Rectal smooth muscle tissue (tissue), 1 donor: ENCODE measurements around the gene SPATA32.
"Not testable (repeated sequence)": the region's sequence is repeated elsewhere in the genome, so short reads cannot be mapped to it uniquely, and the experiment has no call there.

ENCODE experiments used
- H3K27ac ChIP-seq: one replicate; pipeline ENCODE4 v1.7.0; 2013; ENCODE audit warnings: low read depth, low read length, inconsistent platforms
- H3K27me3 ChIP-seq: one replicate; pipeline ENCODE4 v1.7.0; 2013; ENCODE audit warnings: low read length; ENCODE audit not compliant: control insufficient read depth, insufficient read depth
- H3K36me3 ChIP-seq: one replicate; pipeline ENCODE4 v1.7.0; 2013; ENCODE audit warnings: low read length; ENCODE audit not compliant: control insufficient read depth, insufficient read depth
- H3K4me1 ChIP-seq: one replicate; pipeline ENCODE4 v1.7.0; 2013; ENCODE audit warnings: low read length; ENCODE audit not compliant: control insufficient read depth, insufficient read depth
- H3K4me3 ChIP-seq: one replicate; pipeline ENCODE4 v1.7.0; 2013; ENCODE audit warnings: low read length
- H3K9ac ChIP-seq: one replicate; pipeline ENCODE4 v1.7.0; 2013; ENCODE audit warnings: low read length

Gene SPATA32

DNA sequence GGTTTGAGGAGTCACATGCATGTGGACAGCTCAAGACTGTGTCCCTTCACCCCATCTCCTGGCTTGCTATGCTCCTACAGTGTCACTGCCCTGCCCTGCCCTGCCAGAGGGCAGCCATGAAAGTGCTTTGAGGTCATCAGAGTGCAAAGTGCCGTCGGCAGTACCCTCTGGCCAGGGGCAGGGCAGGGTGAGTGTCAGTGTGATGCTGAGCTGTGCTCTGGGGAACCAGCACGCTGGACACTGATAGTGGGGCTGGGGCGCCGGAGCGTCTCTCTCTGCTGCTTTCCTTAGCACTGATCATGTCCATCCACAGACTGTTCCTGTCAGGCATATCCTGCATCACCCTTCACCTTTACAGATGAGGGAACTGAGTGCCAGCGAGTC lies 1.6 kb upstream of the SPATA32 start:
- H3K4me3 ChIP-seq, result no peak overlapping the region
- H3K9ac ChIP-seq, result no peak overlapping the region
- H3K27ac ChIP-seq, result peak overlapping the region; percentile 14
- peaks cover 37% of the 10 kb centered on the region for H3K36me3 ChIP-seq
- H3K4me1 ChIP-seq, result peaks cover 6% of the 10 kb centered on the region
- H3K27me3 ChIP-seq, result no peaks in the 10 kb centered on the region

DNA sequence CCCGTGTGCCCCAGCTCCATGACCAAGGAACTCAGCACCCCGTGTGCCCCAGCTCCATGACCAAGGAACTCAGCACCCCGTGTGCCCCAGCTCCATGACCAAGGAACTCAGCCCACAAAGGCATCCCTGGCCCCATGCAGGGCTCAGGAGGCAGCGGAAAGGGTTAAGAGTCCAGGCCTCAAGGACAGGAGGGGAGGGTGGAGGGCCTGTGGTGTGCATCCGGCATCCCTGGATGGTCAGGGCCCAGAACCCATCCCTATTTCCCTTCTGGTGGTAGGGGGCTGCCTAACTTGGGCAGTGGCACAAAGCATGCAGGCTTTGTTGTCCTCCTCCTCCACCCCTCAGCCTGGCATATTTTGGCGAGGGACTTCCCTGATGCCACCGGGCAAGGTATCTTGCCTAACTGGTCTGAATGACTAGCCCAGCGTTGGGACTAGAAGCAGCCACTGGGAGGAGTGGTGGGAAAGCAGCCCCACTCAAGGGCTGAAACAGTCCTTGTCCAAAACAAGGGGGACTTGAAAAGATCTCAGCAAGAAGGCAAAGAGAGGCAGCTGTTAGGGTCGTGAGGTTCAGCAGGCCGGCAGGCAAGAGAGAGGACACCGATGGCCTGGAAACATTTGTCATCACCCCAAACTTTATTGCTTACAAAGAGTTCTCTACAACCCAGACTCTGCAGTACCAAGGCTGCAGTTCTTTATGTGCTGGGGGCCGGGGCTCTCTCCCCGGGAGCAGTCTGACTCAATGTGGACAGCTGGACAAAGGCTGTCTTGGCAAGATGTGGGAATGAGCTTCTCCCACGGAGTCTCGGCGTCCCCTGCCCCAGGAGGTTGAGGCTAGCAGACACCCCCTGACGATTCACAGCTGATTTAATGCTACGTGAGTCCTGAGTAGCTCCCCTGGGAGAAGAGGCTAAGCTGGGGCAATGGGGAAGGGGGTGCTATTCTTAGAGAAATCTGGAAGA lies 902 bp upstream of the SPATA32 start:
- no peak overlapping the region for H3K27ac ChIP-seq
- H3K4me3 ChIP-seq, result peak overlapping the region; percentile 63
- no peaks in the 10 kb centered on the region for H3K27me3 ChIP-seq
- H3K4me1 ChIP-seq, result peaks cover 6% of the 10 kb centered on the region
- H3K36me3 ChIP-seq, result peaks cover 30% of the 10 kb centered on the region
- no peak overlapping the region for H3K9ac ChIP-seq

DNA sequence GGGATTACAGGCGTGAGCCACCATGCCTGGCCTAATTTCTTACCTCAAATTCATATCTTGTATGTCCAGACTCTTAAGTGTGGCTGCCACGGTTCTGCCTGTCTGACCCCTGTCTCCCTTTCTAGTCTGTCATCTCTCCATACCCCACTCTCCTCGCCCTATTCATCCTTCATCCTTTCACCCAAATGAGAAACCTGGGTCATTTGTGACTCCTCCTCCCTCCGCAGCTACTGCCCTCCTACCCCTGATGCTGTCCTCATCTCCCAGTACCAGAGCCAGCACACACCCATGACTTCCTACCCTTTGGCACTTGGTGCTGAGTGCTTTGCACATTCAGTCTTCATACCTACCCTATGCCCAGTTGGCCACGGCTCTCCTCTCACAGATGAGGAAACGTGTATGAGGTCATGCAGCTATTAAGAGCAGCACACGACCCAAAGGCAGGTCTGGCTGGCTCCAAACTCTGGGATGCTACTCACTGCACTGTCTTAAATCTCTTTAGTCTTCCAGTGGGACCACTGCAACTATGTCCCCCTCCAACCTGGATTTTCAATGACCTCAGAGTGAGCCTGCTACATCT lies 1.6 kb downstream of the SPATA32 start:
- Histone ChIP-seq H3K4me1 (peaks cover 6% of the 10 kb centered on the region), H3K4me3 (no peak overlapping the region), H3K27ac (no peak overlapping the region), H3K36me3 (peaks cover 19% of the 10 kb centered on the region), H3K9ac (no peak overlapping the region), H3K27me3 (no peaks in the 10 kb centered on the region)

DNA sequence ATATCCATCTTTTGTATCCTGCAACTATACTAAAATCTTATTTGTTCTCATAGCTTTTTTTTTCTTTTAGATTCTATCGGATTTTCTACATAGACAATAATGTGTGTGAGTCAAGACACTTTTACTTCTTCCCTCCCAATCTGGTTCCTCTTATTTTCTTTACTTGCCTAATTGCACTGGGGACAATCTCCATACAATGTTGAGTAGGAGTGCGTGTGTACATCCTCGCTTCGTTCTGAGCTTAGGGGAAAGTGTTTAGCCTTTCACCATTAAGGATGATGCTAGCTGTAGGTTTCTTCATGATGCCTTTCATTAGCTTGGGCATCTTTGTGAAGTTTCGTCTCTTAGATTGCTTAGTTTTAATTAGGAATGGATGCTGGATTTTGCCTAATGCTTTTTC lies 2.9 kb downstream of the SPATA32 start:
- Histone ChIP-seq H3K27me3 (no peaks in the 10 kb centered on the region), H3K27ac (no peak overlapping the region), H3K4me1 (peaks cover 6% of the 10 kb centered on the region), H3K36me3 (peaks cover 9% of the 10 kb centered on the region), H3K9ac (no peak overlapping the region), H3K4me3 (no peak overlapping the region)

DNA sequence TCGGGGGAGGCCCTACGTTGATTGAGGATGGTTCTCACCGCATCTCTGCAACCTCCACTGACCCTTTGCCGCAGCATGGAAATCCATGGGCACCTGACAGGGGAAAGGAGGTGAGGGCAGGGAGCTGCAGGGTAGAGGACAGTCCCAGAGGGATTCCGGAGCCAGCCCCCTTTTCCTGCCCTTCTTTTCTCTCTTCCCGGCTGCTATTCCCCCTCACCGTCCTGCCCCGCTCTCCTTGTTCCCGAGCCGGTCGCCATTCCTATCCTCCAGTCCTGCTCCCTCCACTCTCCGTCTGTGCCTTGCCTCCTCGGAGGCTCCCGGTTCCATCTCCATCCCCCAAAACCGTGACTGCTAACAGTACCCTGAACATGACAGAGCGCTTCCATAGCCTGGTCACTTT lies 4.8 kb downstream of the SPATA32 start:
- H3K36me3 ChIP-seq, result no peaks in the 10 kb centered on the region
- H3K9ac ChIP-seq, result no peak overlapping the region
- no peak overlapping the region for H3K27ac ChIP-seq
- H3K4me1 ChIP-seq, result peaks cover 2% of the 10 kb centered on the region
- no peak overlapping the region for H3K4me3 ChIP-seq
- H3K27me3 ChIP-seq, result no peaks in the 10 kb centered on the region

DNA sequence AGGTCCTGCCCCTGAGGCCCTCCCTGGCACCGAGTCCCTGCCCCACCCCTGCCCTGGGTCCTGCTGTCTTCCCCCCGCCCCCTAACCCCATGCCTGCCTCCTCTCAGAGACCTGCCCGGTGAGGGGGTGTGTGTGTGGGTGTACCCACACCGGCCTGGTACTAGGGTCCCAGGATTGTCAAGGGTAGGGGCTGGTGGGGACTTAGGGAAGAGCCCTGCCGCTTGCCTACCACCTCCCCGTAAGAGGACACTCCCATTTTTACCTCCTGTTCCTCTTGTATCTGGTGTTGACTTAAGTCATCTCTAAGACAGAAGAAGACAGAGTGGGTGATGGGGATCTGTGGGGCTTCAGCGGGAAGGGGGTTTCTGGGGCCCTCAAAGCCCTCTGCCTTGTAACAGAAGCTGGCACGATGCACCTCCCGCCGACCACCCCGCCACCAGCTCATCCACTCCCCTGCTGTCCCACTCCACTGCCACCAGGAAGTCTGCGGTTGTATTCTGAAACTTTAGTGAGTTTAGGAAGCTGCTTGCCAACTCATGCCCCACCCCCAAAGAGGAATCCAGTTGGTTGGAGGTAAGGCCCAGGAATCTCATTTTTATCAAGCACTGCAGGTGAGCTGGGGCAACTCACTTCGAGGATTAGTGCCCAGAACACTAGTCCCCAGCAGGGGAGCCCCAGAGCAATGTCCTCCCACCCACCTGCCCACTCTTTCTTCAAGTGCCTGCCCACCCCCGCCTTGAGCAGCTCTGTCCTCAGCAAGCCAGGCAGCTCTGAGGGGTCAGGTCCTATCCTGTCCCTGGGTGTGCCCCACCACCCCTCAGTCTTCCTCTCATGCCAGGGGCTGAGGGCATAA lies 5.6 kb downstream of the SPATA32 start:
- H3K4me3 ChIP-seq, result no peak overlapping the region
- no peaks in the 10 kb centered on the region for H3K27me3 ChIP-seq
- H3K36me3 ChIP-seq, result no peaks in the 10 kb centered on the region
- H3K4me1 ChIP-seq, result peaks cover under 1% of the 10 kb centered on the region
- no peak overlapping the region for H3K9ac ChIP-seq
- no peak overlapping the region for H3K27ac ChIP-seq

DNA sequence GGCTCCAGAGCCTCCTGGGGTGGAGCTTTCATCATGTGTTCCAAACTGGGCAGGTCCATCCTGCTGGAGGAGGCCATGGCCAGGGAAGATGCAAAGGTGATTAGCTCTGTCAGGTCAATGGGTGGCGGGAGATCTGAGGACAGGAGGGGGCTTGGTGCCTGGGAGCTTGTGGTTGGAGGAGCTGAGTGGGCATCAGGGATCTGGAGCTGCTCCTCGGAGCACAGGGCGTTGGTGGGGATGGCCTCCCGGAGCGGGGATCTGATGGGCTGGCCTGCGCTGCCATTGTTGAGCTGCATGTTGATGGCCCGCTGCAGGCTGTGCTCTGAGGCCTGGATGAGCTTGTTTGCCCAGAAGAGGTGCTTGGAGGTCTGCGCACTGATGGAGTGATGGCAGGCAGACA lies 6.5 kb downstream of the SPATA32 start:
- Histone ChIP-seq H3K4me3 (no peak overlapping the region), H3K4me1 (no peaks in the 10 kb centered on the region)

DNA sequence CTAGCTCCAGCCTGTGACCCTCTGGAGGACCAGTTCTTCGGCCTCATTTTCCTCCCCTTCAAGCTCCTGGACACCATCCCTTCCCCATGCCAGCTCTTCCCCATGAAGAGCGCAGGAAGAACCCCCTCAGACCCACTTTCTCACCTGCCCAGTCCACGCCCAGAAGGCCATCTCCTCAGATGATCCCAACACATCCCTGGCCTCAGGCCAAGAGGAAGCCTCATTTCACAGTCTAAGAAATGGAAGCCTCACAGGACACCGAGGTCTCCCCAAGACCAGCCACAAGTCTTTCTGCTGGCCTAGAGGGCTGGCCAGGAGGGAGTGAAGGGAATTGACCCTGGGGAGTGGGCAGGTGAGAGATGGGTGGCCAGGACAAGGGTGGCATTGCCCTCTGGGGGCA lies 8.0 kb downstream of the SPATA32 start:
- Histone ChIP-seq H3K4me1 (no peaks in the 10 kb centered on the region), H3K27ac (no peak overlapping the region), H3K9ac (no peak overlapping the region), H3K36me3 (no peaks in the 10 kb centered on the region), H3K27me3 (no peaks in the 10 kb centered on the region), H3K4me3 (no peak overlapping the region)

More for the DNA sequence above, 6.5 kb downstream of the SPATA32 start:
- Histone ChIP-seq H3K36me3 (no peaks in the 10 kb centered on the region), H3K27me3 (no peaks in the 10 kb centered on the region), H3K27ac (no peak overlapping the region), H3K9ac (no peak overlapping the region)

DNA sequence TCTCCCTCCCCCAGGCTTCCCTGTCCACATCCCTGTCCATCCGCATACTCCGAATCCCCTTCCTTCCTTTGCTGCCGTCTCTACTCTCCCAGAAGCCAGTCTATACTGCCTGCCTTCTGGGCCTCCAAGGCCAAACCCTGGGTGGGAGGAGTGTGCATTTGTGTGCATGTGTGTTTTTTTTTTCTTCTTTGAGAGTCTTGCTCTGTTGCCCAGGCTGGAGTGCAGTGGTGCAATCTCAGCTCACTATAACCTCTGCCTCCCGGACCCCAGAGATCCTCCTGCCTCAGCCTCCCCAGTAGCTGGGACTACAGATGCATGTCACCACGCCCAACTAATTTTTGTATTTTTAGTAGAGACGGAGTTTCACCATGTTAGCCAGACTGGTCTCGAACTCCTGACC lies 8.7 kb downstream of the SPATA32 start:
- not testable (repeated sequence) for H3K27ac ChIP-seq, H3K4me1 ChIP-seq, H3K36me3 ChIP-seq, H3K4me3 ChIP-seq, H3K9ac ChIP-seq, H3K27me3 ChIP-seq

DNA sequence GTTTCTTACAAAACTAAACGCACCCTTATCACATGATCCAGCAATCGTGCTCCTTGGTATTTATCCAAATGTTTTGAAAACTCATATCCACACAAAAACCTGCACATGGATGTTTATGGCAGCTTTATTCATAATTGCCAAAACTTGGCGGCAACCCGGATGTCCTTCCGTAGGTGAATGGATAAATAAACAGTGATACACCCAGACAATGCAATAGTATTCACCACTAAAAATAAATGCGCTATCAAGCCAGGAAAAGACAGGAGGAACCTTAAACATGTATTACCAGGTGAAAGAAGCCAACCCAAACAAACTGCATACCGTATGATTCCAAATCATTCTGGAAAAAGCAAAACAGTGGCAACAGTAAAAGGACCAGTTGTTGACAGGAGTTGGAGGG lies 10.0 kb downstream of the SPATA32 start:
- Histone ChIP-seq H3K36me3 (no peaks in the 10 kb centered on the region), H3K4me3 (no peak overlapping the region), H3K4me1 (peaks cover 1% of the 10 kb centered on the region), H3K27me3 (no peaks in the 10 kb centered on the region), H3K9ac (no peak overlapping the region), H3K27ac (no peak overlapping the region)

DNA sequence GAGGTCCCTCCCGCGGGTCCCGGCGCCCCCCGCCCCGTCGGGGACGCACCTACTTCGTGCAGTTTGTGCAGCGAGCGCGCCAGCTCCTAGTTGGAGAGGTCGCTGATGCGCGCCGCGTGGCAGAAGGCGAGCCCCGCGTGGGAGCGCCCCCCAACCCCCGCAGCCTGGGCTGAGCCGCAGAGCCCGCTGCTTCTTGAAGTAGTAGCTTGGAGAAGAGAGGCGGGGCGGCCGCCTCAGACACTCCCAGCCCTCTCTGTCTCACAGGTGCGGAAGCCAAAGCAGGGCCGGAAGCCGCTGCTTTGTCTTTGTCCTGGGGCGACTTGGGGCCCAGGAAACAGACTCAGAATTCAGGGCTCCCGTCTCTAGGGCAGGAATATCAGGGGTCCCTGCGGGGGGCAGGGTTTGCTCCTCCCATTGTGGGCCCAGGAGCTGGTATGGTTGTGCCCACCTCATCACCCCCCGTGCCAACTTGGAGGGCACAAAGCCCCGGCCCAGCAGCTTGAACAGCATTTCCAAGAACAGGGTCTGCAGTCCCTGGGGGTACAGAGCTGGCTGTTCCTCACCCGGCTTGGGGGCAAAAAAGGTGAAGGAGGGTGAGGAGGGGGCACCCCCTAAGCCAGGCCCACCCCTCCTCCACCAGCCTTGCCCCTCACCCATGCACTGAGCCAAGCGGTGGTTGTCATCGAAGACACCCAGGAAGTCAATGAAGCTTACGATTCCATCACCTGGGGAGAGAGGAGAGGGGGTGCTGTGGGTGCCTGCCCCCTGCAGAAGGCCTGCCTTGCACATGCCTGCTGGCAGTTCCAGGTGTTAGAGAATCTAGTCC lies 13.5 kb downstream of the SPATA32 start:
- peak overlapping the region; percentile 69 for H3K4me3 ChIP-seq
- no peak overlapping the region for H3K27ac ChIP-seq
- no peaks in the 10 kb centered on the region for H3K27me3 ChIP-seq
- H3K36me3 ChIP-seq, result peaks cover 3% of the 10 kb centered on the region
- H3K4me1 ChIP-seq, result peaks cover 4% of the 10 kb centered on the region
- peak overlapping the region; percentile 26 for H3K9ac ChIP-seq
